Measurements from ENCODE around the gene SHISA2. TPM values are rescaled to one million over a fixed set of nuclear protein-coding genes. Genes with fewer than 3 reads are reported as not detected.

The SHISA2 gene
- total and polyA plus RNA-seq, 2 experiments from 2014 or later: 0.32 to 0.43 TPM

GRCh38 chr13:26048741-26049140 is 3.1 kb downstream of the SHISA2 start:
- no peak overlapping the region for H3K4me3 ChIP-seq
- H3K9me3 ChIP-seq (ENCODE audit: low read depth): no peaks in the 10 kb centered on the region
- no peaks in the 10 kb centered on the region for H4K20me1 ChIP-seq (ENCODE audit: insufficient read depth)
- no peak overlapping the region for H3K9ac ChIP-seq
- WGBS, 2 experiments (ENCODE audit: low coverage in 1 of 2, low lambda C conversion rate in 2 of 2, missing lambda C conversion rate in 2 of 2): 15 to 18% methylated on average over 4 of the region's 4 CpGs
- H2AFZ ChIP-seq: no peak overlapping the region
- no peak for DNase-seq
- no peaks in the 10 kb centered on the region for H3K4me1 ChIP-seq (ENCODE audit: insufficient read depth)
- TF ChIP-seq EZH2 (IDR thresholded peaks at IDR 0.05; ENCODE audit: insufficient read depth, poor library complexity, severe bottlenecking) (no peak), EZH2phosphoT487 (IDR thresholded peaks at IDR 0.05; ENCODE audit: insufficient read depth, low read depth) (no peak)
- peaks cover 61% of the 10 kb centered on the region for H3K27me3 ChIP-seq (replicated peaks; ENCODE audit: insufficient read depth)
- no peaks in the 10 kb centered on the region for H3K9me2 ChIP-seq (ENCODE audit: insufficient read depth)
- no peaks in the 10 kb centered on the region for H3K36me3 ChIP-seq (ENCODE audit: low read depth)
- no peaks in the 10 kb centered on the region for H3F3A ChIP-seq (ENCODE audit: insufficient read depth)
- H3K27ac ChIP-seq: no peak overlapping the region
- no peaks in the 10 kb centered on the region for H3K79me2 ChIP-seq (ENCODE audit: insufficient read depth)
- no peak overlapping the region for H3K4me2 ChIP-seq (ENCODE audit: unreplicated experiment)
- in situ Hi-C loops (cut with MboI): no loop called here

DNA sequence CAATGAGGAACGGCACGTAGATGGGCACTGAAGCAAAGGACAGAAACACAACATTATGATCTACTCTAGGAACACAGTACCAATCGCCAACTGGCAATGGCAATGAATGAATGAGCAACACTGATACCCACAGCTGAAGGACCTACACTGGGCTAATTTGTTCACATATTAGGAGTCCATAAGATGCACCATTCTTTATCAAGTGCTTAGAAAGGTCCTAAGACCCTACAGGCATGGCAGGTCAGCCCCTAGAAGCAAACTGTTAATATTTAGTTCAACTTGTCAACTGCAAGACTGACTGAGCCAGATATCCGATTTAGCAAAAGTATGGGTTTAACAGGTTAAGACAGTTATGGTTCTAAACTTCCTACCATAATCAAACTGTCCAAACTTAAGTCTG is 4.8 kb downstream of the SHISA2 start:
- in situ Hi-C loops (cut with MboI): no loop called here
- Histone ChIP-seq H3K4me2 (ENCODE audit: unreplicated experiment) (no peak overlapping the region), H3K36me3 (ENCODE audit: low read depth) (no peaks in the 10 kb centered on the region), H3K9me3 (ENCODE audit: low read depth) (no peaks in the 10 kb centered on the region), H3K4me3 (no peak overlapping the region), H3K27ac (no peak overlapping the region), H3K79me2 (ENCODE audit: insufficient read depth) (no peaks in the 10 kb centered on the region), H3K9ac (no peak overlapping the region), H3K4me1 (ENCODE audit: insufficient read depth) (no peaks in the 10 kb centered on the region), H3K27me3 (replicated peaks; ENCODE audit: insufficient read depth) (peaks cover 45% of the 10 kb centered on the region), H2AFZ (no peak overlapping the region), H3K9me2 (ENCODE audit: insufficient read depth) (no peaks in the 10 kb centered on the region), H4K20me1 (ENCODE audit: insufficient read depth) (no peaks in the 10 kb centered on the region), H3F3A (ENCODE audit: insufficient read depth) (no peaks in the 10 kb centered on the region)
- no peak for DNase-seq
- TF ChIP-seq EZH2 (IDR thresholded peaks at IDR 0.05; ENCODE audit: insufficient read depth, poor library complexity, severe bottlenecking): no peak
- no peak for TF ChIP-seq EZH2phosphoT487 (IDR thresholded peaks at IDR 0.05; ENCODE audit: insufficient read depth, low read depth)
- WGBS, 2 experiments (ENCODE audit: low coverage in 1 of 2, low lambda C conversion rate in 2 of 2, missing lambda C conversion rate in 2 of 2): 63 to 69% methylated on average over 4 of the region's 4 CpGs

GRCh38 chr13:26046639-26047038 is 5.2 kb downstream of the SHISA2 start:
- no peaks in the 10 kb centered on the region for H3K36me3 ChIP-seq (ENCODE audit: low read depth)
- no peaks in the 10 kb centered on the region for H4K20me1 ChIP-seq (ENCODE audit: insufficient read depth)
- WGBS, 2 experiments (ENCODE audit: low coverage in 1 of 2, low lambda C conversion rate in 2 of 2, missing lambda C conversion rate in 2 of 2): 68 to 72% methylated on average over 16 of the region's 16 CpGs
- TF ChIP-seq EZH2 (IDR thresholded peaks at IDR 0.05; ENCODE audit: insufficient read depth, poor library complexity, severe bottlenecking): no peak
- no peak for TF ChIP-seq EZH2phosphoT487 (IDR thresholded peaks at IDR 0.05; ENCODE audit: insufficient read depth, low read depth)
- no peak overlapping the region for H3K9ac ChIP-seq
- H3K4me3 ChIP-seq: no peak overlapping the region
- no peak for DNase-seq
- peaks cover 44% of the 10 kb centered on the region for H3K27me3 ChIP-seq (replicated peaks; ENCODE audit: insufficient read depth)
- no peaks in the 10 kb centered on the region for H3K4me1 ChIP-seq (ENCODE audit: insufficient read depth)
- no peaks in the 10 kb centered on the region for H3K79me2 ChIP-seq (ENCODE audit: insufficient read depth)
- H2AFZ ChIP-seq: no peak overlapping the region
- H3F3A ChIP-seq (ENCODE audit: insufficient read depth): no peaks in the 10 kb centered on the region
- no peaks in the 10 kb centered on the region for H3K9me2 ChIP-seq (ENCODE audit: insufficient read depth)
- in situ Hi-C loops (cut with MboI): no loop called here
- no peaks in the 10 kb centered on the region for H3K9me3 ChIP-seq (ENCODE audit: low read depth)
- H3K27ac ChIP-seq: no peak overlapping the region
- no peak overlapping the region for H3K4me2 ChIP-seq (ENCODE audit: unreplicated experiment)

- no peaks in the 10 kb centered on the region for H3K4me1 ChIP-seq (ENCODE audit: insufficient read depth)
- H3K9ac ChIP-seq: no peak overlapping the region
- H3K4me3 ChIP-seq: no peak overlapping the region
- no peaks in the 10 kb centered on the region for H3F3A ChIP-seq (ENCODE audit: insufficient read depth)
- H3K27ac ChIP-seq: no peak overlapping the region
- no peaks in the 10 kb centered on the region for H3K36me3 ChIP-seq (ENCODE audit: low read depth)
- no peaks in the 10 kb centered on the region for H3K9me3 ChIP-seq (ENCODE audit: low read depth)
- DNase-seq: no peak
- H3K4me2 ChIP-seq (ENCODE audit: unreplicated experiment): no peak overlapping the region
- 77 to 88% methylated on average over 2 of the region's 2 CpGs for WGBS, 2 experiments (ENCODE audit: low coverage in 1 of 2, low lambda C conversion rate in 2 of 2, missing lambda C conversion rate in 2 of 2)
- H4K20me1 ChIP-seq (ENCODE audit: insufficient read depth): no peaks in the 10 kb centered on the region
- no peak for TF ChIP-seq EZH2 (IDR thresholded peaks at IDR 0.05; ENCODE audit: insufficient read depth, poor library complexity, severe bottlenecking)
- no peak for TF ChIP-seq EZH2phosphoT487 (IDR thresholded peaks at IDR 0.05; ENCODE audit: insufficient read depth, low read depth)
- peaks cover 29% of the 10 kb centered on the region for H3K27me3 ChIP-seq (replicated peaks; ENCODE audit: insufficient read depth)
- in situ Hi-C loops (cut with MboI): no loop called here
- no peaks in the 10 kb centered on the region for H3K79me2 ChIP-seq (ENCODE audit: insufficient read depth)
- H2AFZ ChIP-seq: no peak overlapping the region
- H3K9me2 ChIP-seq (ENCODE audit: insufficient read depth): no peaks in the 10 kb centered on the region
Observed at GRCh38 chr13:26045142-26045541, 6.7 kb downstream of the SHISA2 start.

DNA sequence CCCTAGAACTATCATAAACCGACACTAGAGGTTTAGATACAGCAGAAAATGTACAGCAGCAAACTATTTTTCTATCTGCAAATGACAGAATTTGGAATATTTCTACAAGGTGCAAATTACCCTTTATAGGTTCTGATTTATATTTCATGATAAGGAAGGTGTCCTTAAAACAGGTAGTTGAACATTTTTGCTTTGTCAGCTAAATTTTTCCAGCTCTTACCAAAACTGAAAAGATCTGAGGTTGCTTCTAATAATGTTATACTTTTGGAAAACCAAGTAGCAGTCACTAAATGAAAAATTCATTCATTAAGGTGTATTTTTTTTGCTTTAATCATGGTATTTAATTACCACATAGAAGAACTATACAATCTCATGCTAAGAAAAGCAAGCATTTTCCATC is 9.0 kb downstream of the SHISA2 start:
- no peak overlapping the region for H3K9ac ChIP-seq
- H3K4me2 ChIP-seq (ENCODE audit: unreplicated experiment): no peak overlapping the region
- no peak for DNase-seq
- H3K9me3 ChIP-seq (ENCODE audit: low read depth): no peaks in the 10 kb centered on the region
- H3K27me3 ChIP-seq (replicated peaks; ENCODE audit: insufficient read depth): peaks cover 5% of the 10 kb centered on the region; the same call in 1 of the 2 replicates
- H3K27ac ChIP-seq: no peak overlapping the region
- H3K36me3 ChIP-seq (ENCODE audit: low read depth): no peaks in the 10 kb centered on the region
- no peak overlapping the region for H3K4me3 ChIP-seq
- H3K9me2 ChIP-seq (ENCODE audit: insufficient read depth): no peaks in the 10 kb centered on the region
- no peaks in the 10 kb centered on the region for H4K20me1 ChIP-seq (ENCODE audit: insufficient read depth)
- in situ Hi-C loops (cut with MboI): no loop called here
- H2AFZ ChIP-seq: no peak overlapping the region
- TF ChIP-seq EZH2 (IDR thresholded peaks at IDR 0.05; ENCODE audit: insufficient read depth, poor library complexity, severe bottlenecking) (no peak), EZH2phosphoT487 (IDR thresholded peaks at IDR 0.05; ENCODE audit: insufficient read depth, low read depth) (no peak)
- H3K4me1 ChIP-seq (ENCODE audit: insufficient read depth): no peaks in the 10 kb centered on the region
- no peaks in the 10 kb centered on the region for H3F3A ChIP-seq (ENCODE audit: insufficient read depth)
- no peaks in the 10 kb centered on the region for H3K79me2 ChIP-seq (ENCODE audit: insufficient read depth)
- WGBS, 2 experiments (ENCODE audit: low coverage in 1 of 2, low lambda C conversion rate in 2 of 2, missing lambda C conversion rate in 2 of 2): 41 to 49% methylated on average over 1 of the region's 1 CpG
